HG03521 (cell line): ENCODE results near the gene MEIKIN.
A peak's percentile ranks its signal among the peaks of the same experiment; 100 is the strongest.
"Not testable (repeated sequence)": the region's sequence is repeated elsewhere in the genome, so short reads cannot be mapped to it uniquely, and the experiment has no call there.

Experiments
- ATAC-seq: cut with Tn5 transposase; IDR thresholded peaks from one replicate; pipeline ENCODE4 v1.9.1; 2021; ENCODE audit warnings: mild to moderate bottlenecking, moderate library complexity; ENCODE audit not compliant: unreplicated experiment

MEIKIN gene

DNA sequence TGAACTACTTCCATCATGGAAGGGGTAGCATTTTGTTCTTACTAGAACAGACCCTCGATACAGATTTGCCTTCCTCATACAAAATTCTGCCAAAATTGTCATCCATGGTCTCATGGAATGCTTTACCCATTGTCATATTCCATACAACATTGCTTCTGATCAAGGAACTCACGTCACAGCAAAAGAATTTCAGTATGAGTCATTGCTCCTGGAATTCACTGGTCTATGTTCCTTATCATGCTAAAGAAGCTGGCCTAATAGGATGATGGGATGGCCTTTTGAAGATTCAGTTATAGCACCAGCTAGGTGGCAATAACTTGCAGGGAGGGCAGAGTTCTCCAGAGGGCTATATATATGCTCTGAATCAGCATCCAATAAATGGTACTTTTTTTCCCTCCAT lies 130.5 kb downstream of the MEIKIN start:
- ATAC-seq, result no peak

DNA sequence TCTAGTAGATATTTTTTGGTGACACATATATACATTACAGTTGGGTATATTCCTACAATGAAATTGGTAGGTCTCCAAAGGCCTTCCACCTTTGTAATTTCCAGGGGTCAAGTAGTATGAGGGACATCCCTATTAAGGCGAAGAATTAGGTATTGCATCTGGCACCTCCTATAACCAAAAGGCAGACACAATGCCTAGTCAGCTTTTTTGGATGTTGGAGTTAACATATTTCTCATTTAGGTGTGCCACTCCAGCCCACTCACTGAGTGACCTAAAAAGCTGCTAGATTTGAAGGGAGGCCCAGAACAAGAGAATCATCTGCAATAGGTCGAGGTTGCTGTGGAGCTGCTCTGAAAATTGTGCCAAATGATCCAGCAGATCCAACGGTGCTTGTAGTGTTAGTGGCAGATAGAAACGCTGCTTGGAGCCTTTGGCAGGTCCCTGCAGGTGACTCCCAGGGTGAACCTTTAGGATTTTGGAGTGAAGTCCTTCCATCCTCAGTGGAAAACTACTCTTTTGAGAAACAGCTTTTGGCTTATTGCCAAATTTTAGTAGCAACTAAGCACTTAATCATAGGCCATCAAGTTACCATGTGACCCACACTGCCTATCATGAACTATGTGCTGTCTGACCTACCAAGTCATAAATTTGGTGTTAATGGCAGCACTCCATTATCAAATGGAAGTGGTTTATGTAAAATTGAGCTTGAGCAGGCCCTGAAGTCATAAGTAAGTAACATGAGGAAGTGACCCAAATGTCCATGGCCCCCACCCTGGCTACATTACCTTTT lies 132.9 kb downstream of the MEIKIN start:
- ATAC-seq, result no peak

- no peak for ATAC-seq
These were observed 134.8 kb downstream of the MEIKIN start for GRCh38 chr5:131810510-131811249.

- peak; percentile 94 for ATAC-seq
These were observed 148.4 kb downstream of the MEIKIN start, which contains the start of gene FNIP1 for GRCh38 chr5:131796793-131797693. FNIP1 (minus strand) TSS chr5:131797017; CDS start chr5:131796921, 96 bp downstream.

GRCh38 chr5:131795879-131796792 lies 149.3 kb downstream of the MEIKIN start:
- peak; percentile 12 for ATAC-seq

DNA sequence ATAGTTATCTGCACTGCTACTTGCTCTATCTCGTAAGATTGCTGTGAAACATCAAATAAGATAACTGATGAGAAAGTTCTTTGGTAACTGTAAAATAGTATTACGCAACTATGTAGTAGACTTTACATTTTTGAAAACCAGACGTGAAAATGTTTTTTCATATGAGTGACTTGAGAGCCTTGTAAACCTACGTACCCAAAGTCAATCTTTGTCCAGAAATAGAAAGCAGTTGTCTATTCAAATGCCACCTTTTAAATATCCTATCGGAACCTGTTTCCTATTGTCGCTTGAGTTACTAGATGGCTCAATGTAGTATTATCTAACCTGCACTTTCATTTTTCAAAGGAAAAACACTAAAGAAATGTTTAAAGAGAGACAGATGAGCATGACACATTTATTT lies 150.2 kb downstream of the MEIKIN start:
- no peak for ATAC-seq

DNA sequence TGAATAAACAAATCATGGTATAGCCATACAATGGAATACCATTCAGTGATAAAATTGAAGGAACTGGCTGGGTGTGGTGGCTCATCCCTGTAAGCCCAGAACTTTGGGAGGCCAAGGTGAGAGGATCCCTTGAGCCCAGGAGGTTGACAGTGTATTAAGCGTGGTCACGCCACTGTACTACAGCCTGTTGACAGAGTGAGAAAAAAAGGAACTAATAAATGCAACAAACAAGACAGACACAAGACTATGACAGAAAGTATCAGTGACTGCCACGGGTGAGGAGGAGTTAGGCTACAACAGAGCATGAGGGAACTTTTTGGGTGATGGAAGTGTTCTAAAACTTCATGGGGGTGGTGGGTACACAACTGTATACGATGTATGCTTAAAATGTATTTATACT lies 150.9 kb downstream of the MEIKIN start:
- no peak for ATAC-seq

DNA sequence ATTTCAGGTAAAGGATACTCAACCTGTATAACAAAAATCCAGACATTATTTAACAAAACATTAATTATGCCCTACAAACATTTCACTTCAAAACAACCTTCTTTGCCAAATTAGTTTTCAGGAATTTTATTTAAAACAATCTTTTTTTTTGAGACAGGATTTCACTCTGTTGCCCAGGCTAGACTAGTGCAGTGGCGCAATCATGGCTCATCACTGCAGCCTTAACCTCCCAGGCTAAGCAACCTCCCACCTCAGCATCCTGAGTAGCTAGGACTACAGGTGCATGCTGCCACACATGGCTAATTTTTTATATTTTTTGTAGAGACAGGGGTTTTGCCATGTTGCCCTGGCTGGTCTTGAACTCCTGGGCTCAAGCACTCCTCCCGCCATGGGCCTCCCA lies 152.6 kb downstream of the MEIKIN start:
- no peak for ATAC-seq

DNA sequence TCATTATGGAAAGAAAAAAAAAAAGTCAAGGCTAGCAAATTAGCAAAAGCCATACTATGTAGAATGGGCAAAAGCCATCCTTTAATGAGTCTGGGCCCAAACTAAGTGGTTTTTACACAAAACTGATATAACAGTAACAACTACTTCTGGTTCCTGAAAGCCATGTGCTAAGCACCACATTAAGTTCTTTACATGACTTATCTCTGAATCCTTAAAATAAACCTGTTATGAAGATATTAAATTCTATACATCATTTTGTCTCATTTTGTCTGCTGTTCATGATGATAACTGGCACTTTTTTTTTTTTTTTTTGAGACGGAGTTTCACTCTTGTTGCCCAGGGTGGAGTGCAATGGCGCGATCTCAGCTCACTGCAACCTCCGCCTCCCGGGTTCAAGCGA lies 153.6 kb downstream of the MEIKIN start:
- ATAC-seq, result no peak

DNA sequence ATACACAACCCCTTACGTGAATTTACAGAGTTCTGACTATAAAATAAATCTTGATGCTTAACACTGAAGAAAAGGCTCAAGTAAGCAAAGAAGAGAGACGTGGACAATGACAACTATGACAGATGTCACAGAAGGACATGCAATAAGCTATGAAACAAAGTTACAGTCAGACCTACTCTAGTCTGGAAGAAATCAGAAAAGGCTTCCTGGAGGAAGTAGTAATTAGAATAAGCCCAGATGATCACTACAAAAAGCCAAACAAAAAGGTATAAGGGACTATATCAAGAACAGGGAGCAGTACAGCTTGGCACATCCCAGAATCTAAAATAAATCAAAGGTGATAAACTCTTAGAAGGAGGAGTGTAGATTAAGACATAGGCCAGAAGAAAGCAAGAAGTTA lies 154.9 kb downstream of the MEIKIN start:
- no peak for ATAC-seq

GRCh38 chr5:131789765-131790164 lies 155.7 kb downstream of the MEIKIN start:
- ATAC-seq, result no peak

DNA sequence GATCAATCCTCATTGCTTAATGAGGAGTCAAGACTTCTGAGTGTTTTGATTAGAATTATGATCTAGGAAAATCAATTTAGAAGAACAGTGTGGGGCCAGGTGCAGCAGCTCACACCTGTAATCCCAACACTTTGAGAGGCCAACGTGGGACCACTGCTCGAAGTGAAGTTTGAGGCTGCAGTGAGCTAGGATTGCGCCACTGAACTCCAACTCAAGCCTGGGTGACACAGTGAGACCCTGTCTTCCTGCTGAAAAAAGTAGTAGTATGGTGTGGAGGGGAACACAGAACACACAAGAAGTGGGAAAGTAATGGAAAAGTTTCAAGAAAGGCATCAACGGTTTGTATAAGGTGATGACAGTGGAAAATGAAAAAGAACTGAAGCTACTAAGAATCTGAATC lies 157.7 kb downstream of the MEIKIN start:
- no peak for ATAC-seq

DNA sequence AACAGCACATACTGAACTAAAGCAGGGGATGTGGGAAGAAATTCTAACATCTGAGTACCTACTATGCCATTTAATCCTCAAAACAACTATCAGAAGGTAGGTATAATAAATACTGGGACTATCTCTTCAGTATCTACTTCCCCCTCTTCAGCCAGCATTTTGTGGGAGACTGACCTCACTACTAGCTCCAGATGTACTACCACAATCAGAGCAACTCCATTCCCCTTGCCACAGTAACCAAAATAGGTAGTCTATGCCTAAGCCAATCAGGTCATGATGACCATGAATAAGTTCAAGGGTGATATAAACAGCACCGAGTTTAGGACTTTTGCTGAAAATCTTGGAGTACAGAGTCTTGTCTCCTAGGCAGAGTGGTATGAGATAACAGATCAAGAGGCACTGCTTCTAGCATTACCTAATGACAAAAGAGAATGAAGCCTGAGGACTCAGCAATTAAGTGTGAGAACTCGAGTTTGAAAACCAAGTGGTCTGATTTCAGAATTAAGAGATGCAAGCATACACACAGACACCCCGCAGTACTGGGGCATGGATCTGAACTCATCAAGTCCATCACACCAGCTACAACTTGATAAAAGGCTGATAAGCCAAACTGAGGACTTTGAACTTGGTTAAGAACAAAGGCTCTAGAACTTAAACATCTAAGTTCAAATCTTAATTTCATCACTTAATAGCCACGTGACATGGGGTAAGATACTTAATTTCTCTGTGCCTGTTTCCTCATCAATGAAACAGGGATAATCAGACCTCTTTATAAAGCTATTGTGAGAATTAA lies 158.4 kb downstream of the MEIKIN start:
- ATAC-seq, result no peak

GRCh38 chr5:131786036-131786435 lies 159.4 kb downstream of the MEIKIN start:
- ATAC-seq, result no peak

GRCh38 chr5:131783874-131784273 lies 161.6 kb downstream of the MEIKIN start:
- no peak for ATAC-seq

GRCh38 chr5:131783357-131783756 lies 162.1 kb downstream of the MEIKIN start:
- no peak for ATAC-seq

DNA sequence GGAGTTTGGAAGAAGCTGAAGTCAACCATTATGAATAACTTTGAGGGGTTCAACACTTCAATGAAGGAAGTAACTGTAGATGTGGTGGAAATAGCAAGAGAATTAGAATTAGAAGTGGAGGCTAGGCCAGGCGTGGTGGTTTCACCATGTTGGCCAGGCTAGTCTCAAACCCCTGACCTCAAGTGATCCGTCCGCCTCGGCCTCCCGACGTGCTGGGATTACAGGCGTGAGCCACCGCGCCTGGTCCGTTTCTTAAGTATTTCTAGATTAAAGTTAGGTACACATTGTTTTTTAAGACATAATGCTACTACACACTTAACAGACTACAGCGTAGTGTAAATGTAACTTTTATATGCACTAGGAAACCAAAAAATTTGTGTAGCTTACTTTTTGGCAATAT lies 162.7 kb downstream of the MEIKIN start:
- no peak for ATAC-seq

DNA sequence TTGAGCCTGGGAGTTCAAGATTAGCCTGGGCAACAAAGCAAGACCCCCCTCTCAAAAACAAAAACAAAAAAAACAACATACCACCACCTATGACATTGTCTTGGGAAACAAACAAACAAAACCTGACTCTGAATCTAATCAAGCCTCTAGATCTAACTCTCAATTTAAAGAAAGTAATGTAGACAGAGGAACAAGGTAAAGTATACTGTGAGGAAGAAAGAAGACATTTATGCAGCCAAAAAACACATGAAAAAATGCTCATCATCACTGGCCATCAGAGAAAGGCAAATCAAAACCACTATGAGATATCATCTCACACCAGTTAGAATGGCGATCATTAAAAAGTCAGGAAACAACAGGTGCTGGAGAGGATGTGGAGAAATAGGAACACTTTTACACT lies 167.3 kb downstream of the MEIKIN start:
- ATAC-seq, result not testable (repeated sequence)

DNA sequence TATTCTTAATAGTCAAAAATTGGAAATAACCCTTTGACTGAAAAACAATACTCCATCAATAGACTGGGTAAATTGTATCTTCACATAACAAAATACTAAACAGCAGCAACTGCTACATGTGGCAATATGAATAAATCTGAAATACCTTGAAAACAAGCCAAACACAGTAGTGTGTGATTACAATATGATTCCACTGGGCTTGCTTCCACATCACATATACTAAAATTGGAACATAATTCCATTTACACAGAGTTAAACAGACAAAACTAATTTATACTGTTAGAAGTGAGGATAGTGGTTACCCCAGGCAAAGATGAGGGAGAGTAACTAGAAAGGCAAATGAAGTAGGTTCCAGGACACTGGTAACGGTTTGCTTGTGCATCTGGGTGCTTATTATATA lies 169.0 kb downstream of the MEIKIN start:
- ATAC-seq, result no peak
